Astrocyte (in vitro differentiated cells and primary cell): Measurements from ENCODE around the gene ECHS1.

ENCODE experiments used
- EZH2 ChIP-seq: IDR thresholded peaks from 2 replicates; pipeline ENCODE4 v1.6.1; 2012; ENCODE audit warnings: mild to moderate bottlenecking, low read length, inconsistent platforms; ENCODE audit not compliant: insufficient read depth
- TF ChIP-seq, protein P1 (sequence below): IDR thresholded peaks from 2 replicates; pipeline ENCODE4 v1.5.1; 2011; ENCODE audit warnings: low read depth, mild to moderate bottlenecking, inconsistent platforms, low read length, moderate library complexity; ENCODE audit not compliant: insufficient read depth

GRCh38 chr10:133347710-133348517 is 25.2 kb downstream of the ECHS1 start:
- no peak for TF ChIP-seq EZH2
- TF ChIP-seq, protein P1, sequence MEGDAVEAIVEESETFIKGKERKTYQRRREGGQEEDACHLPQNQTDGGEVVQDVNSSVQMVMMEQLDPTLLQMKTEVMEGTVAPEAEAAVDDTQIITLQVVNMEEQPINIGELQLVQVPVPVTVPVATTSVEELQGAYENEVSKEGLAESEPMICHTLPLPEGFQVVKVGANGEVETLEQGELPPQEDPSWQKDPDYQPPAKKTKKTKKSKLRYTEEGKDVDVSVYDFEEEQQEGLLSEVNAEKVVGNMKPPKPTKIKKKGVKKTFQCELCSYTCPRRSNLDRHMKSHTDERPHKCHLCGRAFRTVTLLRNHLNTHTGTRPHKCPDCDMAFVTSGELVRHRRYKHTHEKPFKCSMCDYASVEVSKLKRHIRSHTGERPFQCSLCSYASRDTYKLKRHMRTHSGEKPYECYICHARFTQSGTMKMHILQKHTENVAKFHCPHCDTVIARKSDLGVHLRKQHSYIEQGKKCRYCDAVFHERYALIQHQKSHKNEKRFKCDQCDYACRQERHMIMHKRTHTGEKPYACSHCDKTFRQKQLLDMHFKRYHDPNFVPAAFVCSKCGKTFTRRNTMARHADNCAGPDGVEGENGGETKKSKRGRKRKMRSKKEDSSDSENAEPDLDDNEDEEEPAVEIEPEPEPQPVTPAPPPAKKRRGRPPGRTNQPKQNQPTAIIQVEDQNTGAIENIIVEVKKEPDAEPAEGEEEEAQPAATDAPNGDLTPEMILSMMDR, result no peak
